ENCODE measurements around the gene KRT32. TPM values are rescaled to one million over a fixed set of nuclear protein-coding genes. Genes with fewer than 3 reads are reported as not detected.

The KRT32 gene
- total RNA-seq: not detected in 2 replicates

DNA sequence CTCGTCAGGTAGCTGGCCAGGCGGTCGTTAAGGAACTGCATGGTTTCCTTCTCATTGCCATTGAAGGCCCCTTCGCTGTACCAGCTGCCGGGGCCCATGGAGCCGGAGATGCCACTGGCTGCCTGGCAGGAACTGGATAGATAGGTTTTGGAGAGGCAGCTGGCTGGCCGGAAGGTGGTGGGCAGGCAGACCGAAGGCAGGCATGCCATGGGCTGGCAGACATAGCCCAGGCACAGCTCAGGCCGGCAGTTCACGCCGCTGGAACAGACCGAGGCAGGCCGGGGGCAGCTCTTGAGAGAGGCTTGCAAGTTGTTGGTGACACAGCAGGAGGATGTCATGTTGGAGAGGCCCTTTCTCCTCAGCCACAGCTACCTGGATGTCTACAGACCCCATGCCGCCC lies at the start of gene KRT32:
TSS of gene KRT32 (minus strand) at position 399 of the 400 bp plus-strand sequence. CDS start at position 338, 61 bp downstream.

DNA sequence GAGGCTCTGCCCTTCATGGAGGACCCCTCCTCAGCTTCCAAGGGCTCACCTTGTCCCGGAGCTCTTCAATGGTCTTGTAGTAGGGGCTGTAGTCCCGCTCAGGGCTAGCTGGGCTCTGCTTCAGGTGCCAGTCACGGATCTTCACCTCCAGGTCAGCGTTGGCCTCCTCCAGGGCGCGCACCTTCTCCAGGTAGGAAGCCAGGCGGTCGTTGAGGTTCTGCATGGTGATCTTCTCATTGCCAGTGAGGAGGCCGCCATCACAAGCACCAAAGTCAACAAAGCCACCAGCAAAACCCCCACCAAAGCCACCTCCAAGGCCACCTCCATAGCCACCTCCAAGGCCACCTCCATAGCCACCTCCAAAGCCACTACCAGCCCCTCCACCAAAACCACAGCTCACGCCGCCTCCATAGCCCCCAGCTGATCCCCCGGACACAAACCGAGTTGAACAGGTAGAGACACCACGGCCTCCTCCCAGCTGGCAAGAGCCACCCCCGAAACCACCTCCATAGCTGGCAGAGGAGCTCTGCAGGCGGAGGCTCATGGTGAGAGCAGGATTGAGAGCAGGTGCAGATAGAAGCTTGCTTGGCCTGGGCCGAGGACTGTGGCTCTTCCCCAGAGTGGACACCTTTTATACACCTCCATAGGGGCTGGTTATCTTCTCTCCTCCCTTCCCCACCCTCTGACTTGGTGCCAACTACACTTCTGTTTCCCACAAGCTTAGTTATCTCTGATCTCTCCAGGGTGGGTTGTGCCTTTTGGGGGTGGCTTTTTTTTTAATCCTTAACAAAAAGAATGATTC lies 38.0 kb upstream of the KRT32 start, which contains the start of gene KRT13:
TSS of gene KRT13 (minus strand) at position 606 of the 802 bp plus-strand sequence. CDS start at position 544, 62 bp downstream.

DNA sequence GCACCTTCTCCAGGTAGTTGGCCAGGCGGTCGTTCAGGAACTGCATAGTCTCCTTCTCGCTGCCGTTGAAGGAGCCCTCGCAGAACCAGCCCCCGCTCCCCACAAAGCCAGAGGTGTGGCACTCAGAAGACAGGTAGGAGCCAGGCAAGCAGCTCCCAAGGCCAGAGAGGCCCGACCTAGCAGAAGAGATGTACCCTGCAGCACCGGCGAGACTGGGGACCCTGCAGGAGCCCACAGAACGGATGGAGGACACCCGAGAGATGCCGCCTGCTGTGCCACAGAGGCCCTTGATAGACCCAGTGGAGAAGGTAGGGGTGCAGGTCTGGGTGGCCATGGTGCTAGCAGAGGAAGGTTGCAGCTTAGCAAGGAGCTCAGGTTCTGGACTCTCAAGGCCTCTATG lies 22.3 kb upstream of the KRT32 start, which contains the start of gene KRT36:
TSS of gene KRT36 (minus strand) at position 380 of the 400 bp plus-strand sequence. CDS start at position 334, 46 bp downstream.

DNA sequence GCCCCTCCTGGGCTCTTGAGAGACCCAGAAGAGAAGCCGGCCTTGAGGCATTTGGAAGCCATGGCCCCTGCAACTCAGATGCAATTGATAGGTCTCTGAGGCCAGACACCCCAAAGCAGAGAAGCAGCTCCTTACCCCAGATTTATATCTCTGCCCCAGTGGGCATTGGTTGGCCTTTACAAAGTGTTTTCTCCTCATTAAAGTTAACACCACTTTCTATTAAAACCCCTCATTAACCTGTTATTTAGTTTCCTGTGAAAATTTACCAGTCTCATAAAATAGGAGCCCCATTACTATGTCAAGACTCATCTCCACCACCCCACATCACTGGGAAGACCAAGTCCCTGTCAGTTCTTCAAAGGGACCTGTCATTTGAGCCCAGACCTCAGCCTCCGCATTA lies 13.8 kb upstream of the KRT32 start, which contains the start of gene KRT35:
TSS of gene KRT35 (minus strand) at position 116 of the 400 bp plus-strand sequence. CDS start at position 62, 54 bp downstream.

DNA sequence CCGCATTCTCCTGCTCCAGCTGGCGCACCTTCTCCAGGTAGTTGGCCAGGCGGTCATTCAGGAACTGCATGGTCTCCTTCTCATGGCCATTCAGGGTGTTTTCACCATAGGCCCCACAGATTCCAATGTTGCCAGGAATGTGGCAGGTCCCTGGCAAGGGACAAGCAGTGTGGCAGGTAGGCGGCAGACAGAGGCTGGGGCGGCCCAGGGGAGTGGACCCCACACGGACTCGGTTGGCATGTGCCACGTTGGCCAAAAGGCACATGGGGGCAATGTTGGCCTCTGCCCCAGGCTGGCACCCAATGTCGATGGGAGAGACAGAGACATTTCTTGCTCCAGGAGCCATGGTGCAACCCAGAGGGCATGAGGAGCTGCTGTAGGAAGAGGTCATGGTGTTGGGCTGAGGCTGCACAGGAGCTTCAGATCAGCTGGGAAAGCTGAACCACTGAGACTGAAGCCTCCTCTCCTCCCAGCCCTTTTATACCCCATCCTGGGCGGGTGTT lies 26.6 kb downstream of the KRT32 start, which contains the start of gene KRT38:
TSS of gene KRT38 (minus strand) at position 453 of the 503 bp plus-strand sequence. CDS start at position 391, 62 bp downstream.

DNA sequence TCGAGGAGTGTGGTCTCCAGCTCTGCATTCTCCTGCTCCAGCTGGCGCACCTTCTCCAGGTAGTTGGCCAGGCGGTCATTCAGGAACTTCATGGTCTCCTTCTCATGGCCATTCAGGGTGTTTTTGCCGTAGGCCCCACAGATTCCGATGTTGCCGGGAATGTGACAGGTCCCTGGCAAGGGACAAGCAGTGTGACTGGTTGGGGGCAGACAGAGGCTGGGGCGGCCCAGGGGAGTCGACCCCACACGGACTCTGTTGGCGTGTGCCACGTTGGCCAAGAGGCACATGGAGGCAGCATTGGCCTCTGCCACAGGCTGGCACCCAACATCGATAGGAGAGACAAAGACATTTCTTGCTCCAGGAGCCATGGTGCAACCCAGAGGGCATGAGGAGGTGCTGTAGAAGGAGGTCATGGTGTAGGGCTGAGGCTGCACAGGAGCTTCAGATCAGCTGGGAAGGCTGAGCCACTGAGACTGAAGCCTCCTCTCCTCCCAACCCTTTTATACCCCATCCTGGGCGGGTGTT lies 43.0 kb downstream of the KRT32 start, which contains the start of gene KRT37:
TSS of gene KRT37 (minus strand) at position 475 of the 525 bp plus-strand sequence. CDS start at position 413, 62 bp downstream.

Other genes starting within 250 kb of the KRT32 start
- gene KRTAP9-2, start 240.7 kb downstream of the KRT32 start, total RNA-seq: not detected in 2 replicates
- gene KRTAP9-3, start 234.9 kb downstream of the KRT32 start, total RNA-seq: not detected in 2 replicates
- gene KRTAP9-8, start 229.4 kb downstream of the KRT32 start, total RNA-seq: not detected in 2 replicates
- not detected in 2 replicates for gene KRTAP9-4, start 217.7 kb downstream of the KRT32 start, total RNA-seq
- gene KRTAP9-9, start 212.0 kb downstream of the KRT32 start, total RNA-seq: not detected in 2 replicates
- not detected in 2 replicates for gene KRTAP9-6, start 202.0 kb downstream of the KRT32 start, total RNA-seq
- not detected in 2 replicates for gene KRTAP9-7, start 191.7 kb downstream of the KRT32 start, total RNA-seq
- not detected in 2 replicates for gene KRTAP29-1, start 164.5 kb downstream of the KRT32 start, total RNA-seq
- not detected in 2 replicates for gene KRTAP16-1, start 158.1 kb downstream of the KRT32 start, total RNA-seq
- gene KRTAP17-1, start 151.7 kb downstream of the KRT32 start, total RNA-seq: not detected in 2 replicates
- not detected in 2 replicates for gene KRT33A, start 116.6 kb downstream of the KRT32 start, total RNA-seq
- gene KRT33B, start 97.6 kb downstream of the KRT32 start, total RNA-seq: not detected in 2 replicates
- gene KRT34, start 85.1 kb downstream of the KRT32 start, total RNA-seq: 0.69 and 1.00 TPM in 2 replicates
- not detected in 2 replicates for gene KRT31, start 69.8 kb downstream of the KRT32 start, total RNA-seq
- gene KRT37, start 42.8 kb downstream of the KRT32 start, total RNA-seq: not detected in 2 replicates
- not detected in 2 replicates for gene KRT38, start 26.4 kb downstream of the KRT32 start, total RNA-seq
- not detected in 2 replicates for gene KRT35, start 13.8 kb upstream of the KRT32 start, total RNA-seq
- 0.27 TPM in 1 of 2 replicates, not detected in the other for gene KRT36, start 22.5 kb upstream of the KRT32 start, total RNA-seq
- not detected in 2 replicates for gene KRT13, start 38.2 kb upstream of the KRT32 start, total RNA-seq
- 18.9 and 31.8 TPM in 2 replicates for gene KRT15, start 51.5 kb upstream of the KRT32 start, total RNA-seq
- 492 and 493 TPM in 2 replicates for gene KRT19, start 60.9 kb upstream of the KRT32 start, total RNA-seq
- not detected in 2 replicates for gene KRT9, start 104.7 kb upstream of the KRT32 start, total RNA-seq
- not detected in 2 replicates for gene KRT14, start 119.5 kb upstream of the KRT32 start, total RNA-seq
- not detected in 2 replicates for gene KRT16, start 145.4 kb upstream of the KRT32 start, total RNA-seq
- 0.94 TPM in 1 of 2 replicates, not detected in the other for gene KRT17, start 157.2 kb upstream of the KRT32 start, total RNA-seq
- 83.4 and 101 TPM in 2 replicates for gene EIF1, start 221.5 kb upstream of the KRT32 start, total RNA-seq
- not detected in 2 replicates for gene GAST, start 244.9 kb upstream of the KRT32 start, total RNA-seq

Data from mammary microvascular endothelial cell (primary cell).